K562 treated with DMSO at 1 percent for 24 hours (cell line): Measurements from ENCODE around the gene C16orf86. TPM values are rescaled to one million over a fixed set of nuclear protein-coding genes. Genes with fewer than 3 reads are reported as not detected.

ENCODE experiments used
- total RNA-seq: library from RNA; unstranded; fragments of 300-600 nt; gene quantifications from 2 replicates; pipeline ENCODE4 v1.2.3, GENCODE V29; 2022; ENCODE audit warnings: low read depth; ENCODE audit not compliant: insufficient read depth

The C16orf86 gene
- total RNA-seq = 1.1 and 2.5 TPM in 2 replicates

DNA sequence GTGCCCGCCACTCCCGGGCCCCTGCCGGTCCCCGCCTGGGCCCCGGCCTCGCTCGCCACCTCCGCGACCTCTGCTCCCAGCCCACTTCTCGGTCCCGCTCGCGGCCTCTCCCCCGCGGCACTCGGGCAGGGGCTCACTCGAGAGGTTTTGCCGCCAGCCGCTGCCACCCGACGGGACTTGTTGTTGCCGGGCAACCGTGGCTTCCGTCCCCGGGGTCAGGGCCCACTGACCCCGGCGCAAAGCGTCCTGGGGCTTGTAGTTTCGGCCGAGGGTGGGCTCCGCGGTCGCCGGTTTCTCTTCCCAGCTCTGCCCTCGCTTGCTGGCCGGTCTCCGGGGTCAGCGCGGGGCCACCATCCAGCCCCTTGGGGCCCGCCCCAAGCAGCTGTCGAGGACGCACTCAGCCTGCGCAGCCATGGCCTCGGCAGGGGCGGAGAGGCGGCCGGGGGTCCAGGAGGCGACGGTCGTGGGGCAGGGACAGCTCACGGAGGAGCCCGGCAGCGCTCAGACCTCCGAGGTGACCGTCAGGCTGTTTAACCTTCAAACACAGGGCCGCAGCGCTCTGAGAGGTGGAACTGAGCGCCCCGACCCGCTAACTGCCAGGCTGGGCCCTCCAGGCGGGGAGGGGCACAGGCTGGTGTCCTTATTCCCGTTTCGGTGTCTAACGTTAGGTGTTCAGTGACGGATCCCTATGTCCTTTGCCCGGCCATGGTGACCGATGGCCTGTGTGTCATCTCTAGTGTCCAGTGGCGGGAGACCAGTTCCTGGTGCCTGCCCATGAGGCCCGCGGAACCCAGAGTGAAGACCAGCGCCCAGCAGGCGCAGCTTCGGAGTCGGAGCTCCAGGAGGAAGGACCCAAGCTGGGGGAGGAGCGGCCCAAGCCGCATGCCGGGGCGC, at the start of gene C16orf86, which contains the start of gene ENKD1:
C16orf86 (plus strand) TSS at position 256 of the 894 bp plus-strand sequence; CDS start at position 413, 157 bp downstream.
ENKD1 (minus strand) TSS at position 192 of the 894 bp plus-strand sequence. CDS start 308 bp downstream, outside the sequence.

GRCh38 chr16:67659675-67660563, 6.7 kb upstream of the C16orf86 start, which contains the start of gene ACD:
ACD (minus strand) TSS chr16:67660260; CDS start chr16:67660220, 40 bp downstream.

DNA sequence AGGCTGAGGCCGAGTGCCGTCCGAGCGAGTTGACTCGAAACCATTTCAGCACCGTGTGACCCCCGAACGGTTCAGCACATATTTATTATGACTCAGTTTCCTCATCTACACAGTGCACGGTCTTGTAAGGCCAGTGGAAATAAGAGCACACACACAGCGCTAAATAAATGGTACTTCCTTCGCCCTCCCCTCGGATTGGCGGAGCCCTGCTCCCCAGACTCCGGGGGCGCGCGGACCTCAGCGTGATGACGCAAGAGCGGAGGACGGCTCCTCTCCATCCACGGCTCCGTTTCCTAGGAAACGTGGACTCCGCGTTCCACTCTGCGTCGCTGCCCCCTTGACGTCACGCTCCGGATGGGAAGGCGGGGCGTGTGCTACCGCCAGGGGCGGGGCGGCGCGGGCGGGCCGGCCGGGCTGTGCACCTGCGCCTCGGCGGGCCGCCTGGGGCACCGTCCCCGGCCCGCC, 6.0 kb upstream of the C16orf86 start, which contains the start of gene PARD6A:
PARD6A (plus strand) TSS at position 397 of the 465 bp plus-strand sequence. CDS start 79 bp downstream, outside the sequence.

Other genes with a start within 250 kb of the C16orf86 start
- 0.28 TPM in 1 of 2 replicates, not detected in the other for gene HSD11B2, start 235.7 kb upstream of the C16orf86 start, total RNA-seq
- 204 and 205 TPM in 2 replicates for gene ATP6V0D1, start 185.7 kb upstream of the C16orf86 start, total RNA-seq
- gene AGRP, start 183.3 kb upstream of the C16orf86 start, total RNA-seq = not detected in 2 replicates
- gene RIPOR1, start 138.0 kb upstream of the C16orf86 start, total RNA-seq = 13.1 and 20.4 TPM in 2 replicates
- gene CTCF, start 104.3 kb upstream of the C16orf86 start, total RNA-seq = 36.6 and 38.1 TPM in 2 replicates
- 2.0 TPM in 2 replicates for gene CARMIL2, start 21.7 kb upstream of the C16orf86 start, total RNA-seq
- gene ACD, start 6.6 kb upstream of the C16orf86 start, total RNA-seq = 51.6 and 54.9 TPM in 2 replicates
- 1.3 and 4.6 TPM in 2 replicates for gene PARD6A, start 5.9 kb upstream of the C16orf86 start, total RNA-seq
- gene ENKD1, start 64 bp upstream of the C16orf86 start, total RNA-seq = 17.9 and 18.4 TPM in 2 replicates
- 19.9 and 22.5 TPM in 2 replicates for gene GFOD2, start 52.5 kb downstream of the C16orf86 start, total RNA-seq
- gene RANBP10, start 139.7 kb downstream of the C16orf86 start, total RNA-seq = 16.9 and 17.6 TPM in 2 replicates
- gene TSNAXIP1, start 140.1 kb downstream of the C16orf86 start, total RNA-seq = 0.10 TPM in 1 of 2 replicates, not detected in the other
- gene THAP11, start 175.5 kb downstream of the C16orf86 start, total RNA-seq = 58.7 and 62.7 TPM in 2 replicates
- 76.3 and 84.1 TPM in 2 replicates for gene NUTF2, start 180.1 kb downstream of the C16orf86 start, total RNA-seq
- gene CENPT, start 180.9 kb downstream of the C16orf86 start, total RNA-seq = 67.2 and 75.8 TPM in 2 replicates
- 91.7 and 98.7 TPM in 2 replicates for gene EDC4, start 206.2 kb downstream of the C16orf86 start, total RNA-seq
- 2.9 and 3.1 TPM in 2 replicates for gene NRN1L, start 218.1 kb downstream of the C16orf86 start, total RNA-seq
- gene PSKH1, start 226.4 kb downstream of the C16orf86 start, total RNA-seq = 46.0 and 46.8 TPM in 2 replicates